Thyroid gland (tissue), 4 donors: ENCODE results near the gene EPB41. TPM values are rescaled to one million over a fixed set of nuclear protein-coding genes. Genes with fewer than 3 reads are reported as not detected.
"Not testable (repeated sequence)": the region's sequence is repeated elsewhere in the genome, so short reads cannot be mapped to it uniquely, and the experiment has no call there.

Experiments
- DNase-seq, 2 donors: peaks; one replicate each; pipeline ENCODE4 v3.0.0-alpha.2; 2019
- H3K27ac ChIP-seq, 3 donors: fragments of 200-600 bp; sonication (generic); 1 replicate in 2 of 3; 2 replicates in 1 of 3; pipeline ENCODE4 v1.5.1; 2016 to 2019; ENCODE audit warnings: mild to moderate bottlenecking in 1 of 3, moderate library complexity in 1 of 3
- H3K27me3 ChIP-seq: fragments of 200-600 bp; sonication (generic); one replicate; pipeline ENCODE4 v1.5.1; 2019
- H3K36me3 ChIP-seq, 2 donors: fragments of 200-600 bp; sonication (generic); one replicate each; pipeline ENCODE4 v1.5.1; 2016 to 2019
- H3K4me1 ChIP-seq, 2 donors: fragments of 200-600 bp; sonication (generic); one replicate each; pipeline ENCODE4 v1.5.1; 2017 to 2019
- H3K4me3 ChIP-seq, 3 donors: fragments of 200-600 bp; sonication (generic); replicated peaks in 1 of 3; 1 replicate in 2 of 3; 2 replicates in 1 of 3; pipeline ENCODE4 v1.5.1; 2016; ENCODE audit warnings: mild to moderate bottlenecking in 1 of 3
- H3K9me3 ChIP-seq: fragments of 200-600 bp; sonication (generic); one replicate; pipeline ENCODE4 v1.5.1; 2017
- CTCF ChIP-seq, 6 experiments: fragments of 200-600 bp in 3 of 6; fragments of 450-650 bp in 3 of 6; sonication (generic) in 3 of 6; IDR thresholded peaks; one replicate each; pipeline ENCODE4 v1.5.1; 2016 to 2019; ENCODE audit warnings: antibody characterized with exemption in 6 of 6, mild to moderate bottlenecking in 2 of 6, inconsistent platforms in 1 of 6, moderate library complexity in 1 of 6
- POLR2A ChIP-seq, 2 donors: fragments of 450-650 bp; IDR thresholded peaks; one replicate each; pipeline ENCODE4 v1.6.1; 2017; ENCODE audit warnings: antibody characterized with exemption in 2 of 2, mild to moderate bottlenecking in 2 of 2, moderate library complexity in 1 of 2
- WGBS, 2 donors: methylation state at CpG; one replicate each; pipeline ENCODE4 v1.1.5; 2017; 5-methylcytosine and 5-hydroxymethylcytosine counted together
- intact Hi-C: fragments of 100-400 bp; cut with DNase I; formaldehyde crosslinking; loops from one replicate; pipeline ENCODE4 v1.15.1; 2023
- total RNA-seq, 4 donors: library from RNA; depleted of rRNA; stranded (reverse); fragments of >200 nt; gene quantifications; one replicate each; pipeline ENCODE4 v1.2.3, GENCODE V29; 2016

The EPB41 gene
- total RNA-seq, 4 donors from 2014 or later = 59.7 to 102 (median 80.2) TPM

DNA sequence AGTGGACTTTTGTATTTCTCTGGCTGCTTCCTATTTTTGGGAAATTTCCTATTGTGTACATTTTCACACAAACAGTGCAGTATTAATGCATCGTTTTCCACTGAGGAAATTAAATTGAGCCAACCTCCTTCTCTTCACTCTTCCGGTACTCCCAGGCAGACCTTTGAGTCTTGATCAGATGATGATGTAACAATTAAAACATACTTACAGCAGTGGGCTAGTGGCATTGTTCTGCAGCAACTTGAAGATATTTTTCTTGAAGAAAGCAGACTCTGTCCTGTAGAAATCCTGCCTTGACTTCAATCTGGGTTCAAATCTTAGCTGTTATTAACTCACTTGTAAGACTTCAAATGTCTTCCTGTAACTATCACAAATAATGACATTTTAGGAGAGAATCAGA lies 228.3 kb downstream of the EPB41 start:
- no peak for DNase-seq
- no peak for TF ChIP-seq CTCF (IDR thresholded peaks at IDR 0.05)
- TF ChIP-seq POLR2A (IDR thresholded peaks at IDR 0.05) = no peak
- Histone ChIP-seq H3K4me3 (no peak overlapping the region), H3K9me3 (no peaks in the 10 kb centered on the region), H3K36me3 (peaks cover 16 to 18% of the 10 kb centered on the region in 2 donors), H3K4me1 (no peaks in the 10 kb centered on the region), H3K27ac (no peak overlapping the region), H3K27me3 (no peaks in the 10 kb centered on the region)
- intact Hi-C loops = no loop called here
- WGBS, 2 donors = 84 to 93% methylated on average over 2 of the region's 2 CpGs

DNA sequence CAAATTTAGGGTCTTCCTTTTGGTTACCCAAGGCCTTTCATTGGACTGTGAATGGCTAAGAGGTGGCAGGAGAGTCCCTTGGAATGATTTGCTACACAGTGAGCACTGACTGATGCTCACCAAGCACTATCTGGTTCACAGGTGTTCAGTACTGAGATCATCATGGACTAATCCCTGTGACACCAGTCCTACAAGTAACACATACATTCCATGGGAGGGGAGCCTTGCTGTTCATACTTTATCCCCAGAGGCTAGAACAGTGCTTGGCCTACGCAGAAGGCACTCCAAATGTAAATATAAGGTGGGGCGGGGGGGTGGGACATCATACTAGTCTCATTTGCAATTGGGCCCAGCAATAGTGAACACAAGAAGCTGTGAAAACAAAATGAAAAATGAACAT lies 229.8 kb downstream of the EPB41 start:
- no peaks in the 10 kb centered on the region for H3K27me3 ChIP-seq
- no peak for DNase-seq
- intact Hi-C loops = no loop called here
- no peak overlapping the region for H3K4me3 ChIP-seq
- TF ChIP-seq CTCF (IDR thresholded peaks at IDR 0.05) (no peak), POLR2A (IDR thresholded peaks at IDR 0.05) (no peak)
- 94% methylated on average over 2 of the region's 2 CpGs for WGBS, 2 donors
- no peaks in the 10 kb centered on the region for H3K4me1 ChIP-seq
- peaks cover 31 to 33% of the 10 kb centered on the region in 2 donors for H3K36me3 ChIP-seq
- H3K27ac ChIP-seq = no peak overlapping the region
- no peaks in the 10 kb centered on the region for H3K9me3 ChIP-seq

DNA sequence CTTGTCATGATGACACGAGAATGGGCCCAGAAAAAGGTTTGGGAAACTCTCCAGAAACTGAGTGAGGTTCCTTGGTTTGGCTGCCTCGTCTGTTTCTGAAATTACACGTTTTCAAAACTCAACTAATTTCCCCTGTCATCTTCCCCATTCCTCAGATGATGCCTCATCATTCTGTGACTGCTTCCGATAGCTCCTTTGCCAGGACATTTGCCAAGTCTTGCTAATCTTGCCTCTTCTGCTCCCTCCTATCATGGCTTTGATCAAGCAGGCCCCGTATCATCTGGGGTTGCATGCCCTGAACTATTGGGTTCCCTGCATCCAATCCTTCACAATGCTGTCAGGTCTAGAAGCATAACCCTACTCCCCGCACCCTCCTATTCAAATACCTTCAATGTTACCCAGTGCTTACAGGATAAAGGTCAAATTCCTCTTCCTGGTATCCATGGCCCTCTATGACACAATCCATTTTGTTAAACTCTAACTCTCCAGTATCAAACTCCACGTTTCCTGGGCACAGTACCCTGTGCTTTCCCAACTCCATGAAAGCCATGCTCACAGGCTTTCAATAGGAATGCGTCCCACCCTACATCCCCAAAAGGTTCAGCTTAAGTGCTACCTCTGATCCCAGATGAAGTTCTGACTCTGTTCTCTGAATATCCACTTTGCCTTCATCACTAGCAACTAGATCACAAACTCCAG lies 231.5 kb downstream of the EPB41 start:
- no peaks in the 10 kb centered on the region for H3K4me1 ChIP-seq
- no peak for DNase-seq
- no peaks in the 10 kb centered on the region for H3K9me3 ChIP-seq
- no peak for TF ChIP-seq CTCF (IDR thresholded peaks at IDR 0.05)
- no peak for TF ChIP-seq POLR2A (IDR thresholded peaks at IDR 0.05)
- H3K27me3 ChIP-seq = no peaks in the 10 kb centered on the region
- peaks cover 48 to 50% of the 10 kb centered on the region in 2 donors for H3K36me3 ChIP-seq
- intact Hi-C loops = no loop called here
- WGBS, 2 donors = 84 to 91% methylated on average over 8 of the region's 8 CpGs
- H3K4me3 ChIP-seq = no peak overlapping the region
- H3K27ac ChIP-seq = no peak overlapping the region

DNA sequence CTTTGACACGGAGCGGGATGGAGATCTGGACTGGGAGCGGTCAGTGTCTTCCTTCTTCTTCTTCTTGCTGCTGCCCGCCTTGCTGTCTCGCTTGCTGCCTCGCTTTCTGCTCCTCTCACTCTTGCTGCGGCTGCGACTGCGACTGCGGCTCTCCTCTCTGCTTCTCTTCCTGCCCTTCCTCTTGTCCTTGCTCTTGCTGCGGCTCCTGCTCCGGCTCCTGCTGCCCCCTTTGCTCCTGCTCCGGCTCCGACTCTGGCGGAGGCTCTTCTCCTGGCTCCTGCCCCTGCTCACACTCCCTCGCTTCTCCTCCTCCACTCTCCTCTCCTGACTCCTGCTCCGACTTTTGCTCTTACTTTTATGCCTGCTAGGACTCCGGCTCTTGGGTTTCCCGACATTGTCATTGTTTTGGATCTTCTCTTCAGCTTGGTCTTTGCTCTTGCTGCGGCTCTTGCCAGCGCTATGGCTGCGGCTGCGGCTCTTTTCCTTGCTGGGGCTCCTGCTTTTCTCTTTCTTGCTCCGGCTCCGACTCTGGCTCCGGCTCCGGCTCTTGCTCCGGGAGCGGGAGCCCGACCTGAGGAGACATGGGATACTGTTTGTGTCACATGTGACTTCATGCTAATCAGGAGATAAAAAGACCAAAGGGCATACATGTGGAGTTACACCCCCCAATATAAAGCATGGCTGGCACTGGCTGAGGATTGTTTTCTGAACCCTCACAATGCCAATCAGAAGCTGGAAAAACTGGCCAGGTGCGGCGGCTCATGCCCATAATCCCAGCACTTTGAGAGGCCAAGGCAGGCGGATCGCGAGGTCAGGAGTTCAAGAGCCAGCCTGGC lies 234.5 kb downstream of the EPB41 start:
- 96% methylated on average over 35 of the region's 35 CpGs for WGBS, 2 donors
- peaks cover 75 to 78% of the 10 kb centered on the region in 2 donors for H3K36me3 ChIP-seq

GRCh38 chr1:29150346-29150745 lies 236.0 kb downstream of the EPB41 start:
- DNase-seq, H3K27me3 ChIP-seq, H3K27ac ChIP-seq, intact Hi-C loops, H3K4me1 ChIP-seq, H3K9me3 ChIP-seq, H3K4me3 ChIP-seq: not testable (repeated sequence)
- WGBS, 2 donors = 97 to 98% methylated on average over 9 of the region's 9 CpGs
- peaks cover 84 to 90% of the 10 kb centered on the region in 2 donors for H3K36me3 ChIP-seq

More for the DNA sequence above, 234.5 kb downstream of the EPB41 start:
- no peak for DNase-seq
- no peaks in the 10 kb centered on the region for H3K4me1 ChIP-seq
- no peak overlapping the region for H3K4me3 ChIP-seq
- no peaks in the 10 kb centered on the region for H3K9me3 ChIP-seq
- intact Hi-C loops = no loop called here
- no peak overlapping the region for H3K27ac ChIP-seq
- no peaks in the 10 kb centered on the region for H3K27me3 ChIP-seq
- TF ChIP-seq CTCF (IDR thresholded peaks at IDR 0.05) = no peak
- no peak for TF ChIP-seq POLR2A (IDR thresholded peaks at IDR 0.05)
